ENCODE results near the gene PAFAH1B2.

GRCh38 chr11:117110294-117110950 is 33.7 kb upstream of the PAFAH1B2 start:
- TF ChIP-seq POLR2AphosphoS5 (IDR thresholded peaks at IDR 0.05) (no peak), EZH2 (IDR thresholded peaks at IDR 0.05; ENCODE audit: borderline replicate concordance, insufficient read depth, low read length, poor library complexity, severe bottlenecking) (no peak)
